GM12878 (cell line): ENCODE measurements around the gene TTLL10. TPM values are rescaled to one million over a fixed set of nuclear protein-coding genes. Genes with fewer than 3 reads are reported as not detected.

Experiments used
- ATAC-seq: fragments of 200-7000 bp; cut with Tn5 transposase; 3 replicates; pipeline ENCODE4 v1.9.1; 2020; ENCODE audit warnings: mild to moderate bottlenecking, moderate library complexity
- BruUV-seq: library from RNA; stranded (reverse); fragments of 400-500 nt; replicated peaks from 2 replicates; lab custom pipeline; 2021; lab: Mats Ljungman, UMichigan
- CTCF ChIA-PET: fragments of 300-600 bp; sonication (Branson Sonifier 250); formaldehyde crosslinking; extraction: SDS; loops from one replicate; lab custom pipeline; 2021; ENCODE audit warnings: inconsistent platforms; lab: Yijun Ruan, JAX
- POLR2A ChIA-PET: fragments of 350-600 bp; formaldehyde crosslinking; extraction: SDS; loops from one replicate; lab custom pipeline; 2021; ENCODE audit warnings: inconsistent platforms; lab: Charles Lee
- RAD21 ChIA-PET: fragments of 300-600 bp; sonication (Branson Sonifier 250); formaldehyde crosslinking; loops from one replicate; lab custom pipeline; 2023; ENCODE audit warnings: antibody characterized with exemption; ENCODE audit not compliant: unreplicated experiment; lab: Charles Lee
- SMC1A ChIA-PET: fragments of 300-600 bp; sonication (Branson Sonifier 250); formaldehyde crosslinking; loops from one replicate; lab custom pipeline; 2023; ENCODE audit not compliant: unreplicated experiment, uncharacterized antibody; lab: Charles Lee
- DNase-seq: peaks from one replicate; pipeline ENCODE4 v3.0.0-alpha.2; 2011; ENCODE audit warnings: low read depth, low spot score
- FAIRE-seq: peaks from 3 replicates; lab custom pipeline; 2011; peaks lifted over from hg19 to GRCh38; lab: Jason Lieb, UNC
- H2AFZ ChIP-seq: 2 replicates; pipeline ENCODE4 v1.6.0; 2011; ENCODE audit warnings: low read depth, low read length, control low read depth; ENCODE audit not compliant: control insufficient read depth
- H3K27ac ChIP-seq: 2 replicates; pipeline ENCODE4 v1.5.1; 2011; ENCODE audit warnings: control low read depth; ENCODE audit not compliant: control insufficient read depth, insufficient read depth
- H3K27me3 ChIP-seq, 2 experiments: replicated peaks in 1 of 2; 2 replicates each; pipeline versions ENCODE4 v1.6.0 to v1.6.1; 2011; ENCODE audit warnings: low read length in 1 of 2; ENCODE audit not compliant: control insufficient read depth in 2 of 2, insufficient read depth in 2 of 2
- H3K36me3 ChIP-seq, 2 experiments: 2 replicates each; pipeline ENCODE4 v1.5.1; 2011; ENCODE audit warnings: low read length in 1 of 2; ENCODE audit not compliant: control insufficient read depth in 2 of 2, insufficient read depth in 2 of 2
- H3K4me1 ChIP-seq: 2 replicates; pipeline ENCODE4 v1.6.1; 2011; ENCODE audit warnings: mild to moderate bottlenecking, low read length, moderate library complexity, mixed read lengths; ENCODE audit not compliant: control insufficient read depth, insufficient read depth
- H3K4me2 ChIP-seq: 2 replicates; pipeline ENCODE4 v1.6.0; 2011; ENCODE audit warnings: control low read depth; ENCODE audit not compliant: control insufficient read depth, insufficient read depth
- H3K4me3 ChIP-seq: fragments of 200-600 bp; sonication (generic); 2 replicates; pipeline ENCODE4 v1.5.1; 2016
- H3K79me2 ChIP-seq: 2 replicates; pipeline ENCODE4 v1.6.0; 2011; ENCODE audit warnings: low read length; ENCODE audit not compliant: control insufficient read depth, insufficient read depth
- H3K9ac ChIP-seq: 2 replicates; pipeline ENCODE4 v1.8.0; 2011; ENCODE audit warnings: low read length, control low read depth, mixed read lengths; ENCODE audit not compliant: control insufficient read depth, insufficient read depth
- H3K9me3 ChIP-seq: replicated peaks from 3 replicates; pipeline ENCODE4 v1.5.1; 2011; ENCODE audit warnings: mild to moderate bottlenecking, low read length; ENCODE audit not compliant: control insufficient read depth, insufficient read depth
- H4K20me1 ChIP-seq: 2 replicates; pipeline ENCODE4 v1.6.0; 2011; ENCODE audit not compliant: control insufficient read depth, insufficient read depth
- BCL11A ChIP-seq: IDR thresholded peaks from 2 replicates; pipeline ENCODE4 v1.6.1; 2011; ENCODE audit warnings: low read depth, low read length
- BHLHE40 ChIP-seq, 2 experiments: fragments of 450-650 bp in 1 of 2; IDR thresholded peaks; 2 replicates each; pipeline ENCODE4 v1.6.1; 2011 to 2017; ENCODE audit warnings: low read depth in 2 of 2, borderline replicate concordance in 1 of 2, improper control_type of control experiment in 1 of 2, low read length in 1 of 2, mild to moderate bottlenecking in 1 of 2
- CREB1 ChIP-seq: IDR thresholded peaks from 2 replicates; pipeline ENCODE4 v1.6.1; 2012; ENCODE audit warnings: low read depth, mild to moderate bottlenecking, inconsistent platforms
- GATAD2B ChIP-seq: fragments of 450-650 bp; conservative IDR thresholded peaks from 2 replicates; pipeline ENCODE4 v1.6.1; 2017; ENCODE audit warnings: low read depth, mild to moderate bottlenecking, moderate library complexity
- HDGF ChIP-seq: fragments of 450-650 bp; IDR thresholded peaks from 2 replicates; pipeline ENCODE4 v1.6.1; 2016; ENCODE audit warnings: antibody characterized with exemption
- KDM1A ChIP-seq: fragments of 200-600 bp; sonication (generic); IDR thresholded peaks from 2 replicates; pipeline ENCODE4 v1.6.1; 2016; ENCODE audit warnings: borderline replicate concordance
- RUNX3 ChIP-seq: IDR thresholded peaks from 2 replicates; pipeline ENCODE4 v1.6.1; 2012; ENCODE audit warnings: low read length, inconsistent platforms
- TAF1 ChIP-seq: IDR thresholded peaks from 2 replicates; pipeline ENCODE4 v1.6.1; 2011; ENCODE audit warnings: mild to moderate bottlenecking, low read depth, low read length, borderline replicate concordance
- TBL1XR1 ChIP-seq: IDR thresholded peaks from 2 replicates; pipeline ENCODE4 v1.6.1; 2012; ENCODE audit warnings: low read depth, low read length, improper control_type of control experiment
- TCF3 ChIP-seq: IDR thresholded peaks from 2 replicates; pipeline ENCODE4 v1.6.1; 2012; ENCODE audit warnings: low read depth, mild to moderate bottlenecking, low read length, borderline replicate concordance; ENCODE audit not compliant: insufficient read depth
- ZNF207 ChIP-seq: fragments of 450-650 bp; IDR thresholded peaks from 2 replicates; pipeline ENCODE4 v1.6.1; 2014; ENCODE audit warnings: antibody characterized with exemption, mild to moderate bottlenecking, borderline replicate concordance
- WGBS: methylation state at CpG from one replicate; pipeline ENCODE4 v1.1.6; 2016; ENCODE audit warnings: low lambda C conversion rate; ENCODE audit not compliant: insufficient replicate concordance, insufficient coverage; ENCODE audit errors: missing lambda C conversion rate; 5-methylcytosine and 5-hydroxymethylcytosine counted together
- in situ Hi-C: fragments of 300-500 bp; cut with MboI; formaldehyde crosslinking; loops from 9 replicates; pipeline ENCODE4 v1.14.3; 2018; ENCODE audit warnings: mixed read lengths
- intact Hi-C: fragments of 100-400 bp; cut with micrococcal nuclease; formaldehyde crosslinking; loops from one replicate; pipeline ENCODE4 v1.14.2; 2022; ENCODE audit not compliant: unreplicated experiment
- polyA plus RNA-seq, 11 experiments: library from polyadenylated mRNA; depleted of rRNA in 4 of 11; unstranded in 6 of 11; stranded (reverse) in 5 of 11; fragments of >200 nt; fragmentation: Nextera tagmentation in 4 of 11; fragmentation: Illumina TruSeq in 1 of 11; extraction: Ambion mirVana in 4 of 11; extraction: Trizol in 1 of 11; gene quantifications; 1 replicate in 1 of 11; 2 replicates in 10 of 11; pipeline versions ENCODE4 v1.2.1 to v1.2.3, GENCODE V29; 2011 to 2016; ENCODE audit warnings: inconsistent platforms in 2 of 11, missing spikeins in 2 of 11, low read depth in 1 of 11
- total RNA-seq, 4 experiments: library from RNA; depleted of rRNA in 3 of 4; stranded (reverse); fragments of >200 nt in 3 of 4; fragmentation: Illumina TruSeq in 1 of 4; extraction: Trizol in 1 of 4; gene quantifications; 2 replicates each; pipeline versions ENCODE4 v1.2.1 to v1.2.3, GENCODE V29; 2013 to 2021
- TF ChIP-seq, protein P1 (sequence below): fragments of 450-650 bp; IDR thresholded peaks from 2 replicates; pipeline ENCODE4 v1.6.1; 2017; ENCODE audit warnings: mild to moderate bottlenecking, low read depth, inconsistent platforms; ENCODE audit not compliant: poor library complexity, severe bottlenecking
- TF ChIP-seq, protein P2 (sequence below): IDR thresholded peaks from 2 replicates; pipeline ENCODE4 v1.6.1; 2011; ENCODE audit warnings: low read depth, low read length, improper control_type of control experiment, borderline replicate concordance

Gene TTLL10
- total and polyA plus RNA-seq, 10 of the 15 experiments (the other 5 are each of a cell fraction or from before 2014, with no cell fraction given): not detected

- peak within 1 kb of the TSS; percentile 62 for H3K4me2 ChIP-seq
- peaks cover 34% of the 10 kb centered on the region for H3K4me1 ChIP-seq
- WGBS: 11% methylated on average over 46 of the region's 56 CpGs
- DNase-seq: no peak
- no peaks in the 10 kb centered on the region; the same call in 2 of the 3 replicates for H3K9me3 ChIP-seq
- ChIA-PET POLR2A (interaction anchor here (0.8 to 2.2 kb wide), 2 partner anchors 17 to 42 kb away, joined by 3 to 7 read pairs; no protein-coding TSS in a partner anchor), RAD21 (interaction anchor here (0.6 to 2.5 kb wide), 5 partner anchors 18 to 207 kb away, joined by 3 to 10 read pairs (median 9); no protein-coding TSS in a partner anchor), CTCF (interaction anchor here (1.9 to 2.2 kb wide), 2 partner anchors 17 to 91 kb away, joined by 6 to 8 read pairs; no protein-coding TSS in a partner anchor), SMC1A (interaction anchor here (0.6 to 1.4 kb wide), 2 partner anchors 25 to 91 kb away, joined by 3 read pairs; no protein-coding TSS in a partner anchor)
- H4K20me1 ChIP-seq: no peaks in the 10 kb centered on the region
- H3K27ac ChIP-seq: peak within 1 kb of the TSS; percentile 42
- in situ Hi-C loops: no loop called here
- no peaks in the 10 kb centered on the region for H3K79me2 ChIP-seq
- H3K9ac ChIP-seq: no peak within 1 kb of the TSS
- FAIRE-seq: no peak
- peak within 1 kb of the TSS; percentile 27; the same call in 1 of the 2 replicates for H3K4me3 ChIP-seq
- H3K36me3 ChIP-seq: peaks cover 0 to 16% of the 10 kb centered on the region in 2 experiments; a peak in 3 of 4 replicates
- peak within 1 kb of the TSS; percentile 39; the same call in 1 of the 2 replicates for H2AFZ ChIP-seq
- intact Hi-C loops: no loop called here
- no peaks in the 10 kb centered on the region for H3K27me3 ChIP-seq
- BruUV-seq: no TSS peak
- ATAC-seq: peak; percentile 20
- peak; percentile 17 to 77; a peak in 3 of 4 replicates for TF ChIP-seq BHLHE40 (IDR thresholded peaks at IDR 0.05; ENCODE audit: borderline replicate concordance in 1 of 2, low read depth in 2 of 2, low read length in 1 of 2)
- no peak for TF ChIP-seq CREB1
- no peak for TF ChIP-seq ZNF207
- peak; percentile 68; the same call in 1 of the 2 replicates for TF ChIP-seq HDGF
- TF ChIP-seq TCF3: no peak
- no peak for TF ChIP-seq TAF1
- TF ChIP-seq BCL11A: no peak
- TF ChIP-seq, protein P1, sequence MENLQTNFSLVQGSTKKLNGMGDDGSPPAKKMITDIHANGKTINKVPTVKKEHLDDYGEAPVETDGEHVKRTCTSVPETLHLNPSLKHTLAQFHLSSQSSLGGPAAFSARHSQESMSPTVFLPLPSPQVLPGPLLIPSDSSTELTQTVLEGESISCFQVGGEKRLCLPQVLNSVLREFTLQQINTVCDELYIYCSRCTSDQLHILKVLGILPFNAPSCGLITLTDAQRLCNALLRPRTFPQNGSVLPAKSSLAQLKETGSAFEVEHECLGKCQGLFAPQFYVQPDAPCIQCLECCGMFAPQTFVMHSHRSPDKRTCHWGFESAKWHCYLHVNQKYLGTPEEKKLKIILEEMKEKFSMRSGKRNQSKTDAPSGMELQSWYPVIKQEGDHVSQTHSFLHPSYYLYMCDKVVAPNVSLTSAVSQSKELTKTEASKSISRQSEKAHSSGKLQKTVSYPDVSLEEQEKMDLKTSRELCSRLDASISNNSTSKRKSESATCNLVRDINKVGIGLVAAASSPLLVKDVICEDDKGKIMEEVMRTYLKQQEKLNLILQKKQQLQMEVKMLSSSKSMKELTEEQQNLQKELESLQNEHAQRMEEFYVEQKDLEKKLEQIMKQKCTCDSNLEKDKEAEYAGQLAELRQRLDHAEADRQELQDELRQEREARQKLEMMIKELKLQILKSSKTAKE: no peak
- peak; percentile 70 for TF ChIP-seq GATAD2B
- peak; percentile 42 for TF ChIP-seq RUNX3
- TF ChIP-seq, protein P2, sequence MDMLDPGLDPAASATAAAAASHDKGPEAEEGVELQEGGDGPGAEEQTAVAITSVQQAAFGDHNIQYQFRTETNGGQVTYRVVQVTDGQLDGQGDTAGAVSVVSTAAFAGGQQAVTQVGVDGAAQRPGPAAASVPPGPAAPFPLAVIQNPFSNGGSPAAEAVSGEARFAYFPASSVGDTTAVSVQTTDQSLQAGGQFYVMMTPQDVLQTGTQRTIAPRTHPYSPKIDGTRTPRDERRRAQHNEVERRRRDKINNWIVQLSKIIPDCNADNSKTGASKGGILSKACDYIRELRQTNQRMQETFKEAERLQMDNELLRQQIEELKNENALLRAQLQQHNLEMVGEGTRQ: no peak
- no peak for TF ChIP-seq TBL1XR1
- TF ChIP-seq KDM1A: no peak
These were observed 39.9 kb downstream of the TTLL10 start, which contains the start of gene TNFRSF4 for GRCh38 chr1:1213345-1214265. TNFRSF4 (minus strand) TSS chr1:1214153; CDS start chr1:1214127, 26 bp downstream.
